ENCODE data around the gene STRN3. TPM values are rescaled to one million over a fixed set of nuclear protein-coding genes. Genes with fewer than 3 reads are reported as not detected.
"Not testable (repeated sequence)": the region's sequence is repeated elsewhere in the genome, so short reads cannot be mapped to it uniquely, and the experiment has no call there.

Gene STRN3
- total RNA-seq, 1 donor from 2014 or later, result 58.1 TPM

- TF ChIP-seq CTCF (IDR thresholded peaks at IDR 0.05; ENCODE audit: unreplicated experiment), result peak; percentile 34
- H3K27me3 Mint-ChIP-seq (ENCODE audit: low read depth); H3K9me3 Mint-ChIP-seq; H3K4me1 Mint-ChIP-seq; H3K4me3 Mint-ChIP-seq; H3K27ac Mint-ChIP-seq; DNase-seq (ENCODE audit: low spot score in 2 of 2, unreplicated experiment in 2 of 2); H3K36me3 Mint-ChIP-seq: not testable (repeated sequence)
Observed at GRCh38 chr14:30980106-30980704, 46.0 kb downstream of the STRN3 start.

GRCh38 chr14:30977752-30978151, 48.4 kb downstream of the STRN3 start:
- no peak for DNase-seq (ENCODE audit: low spot score in 2 of 2, unreplicated experiment in 2 of 2)
- H3K27ac Mint-ChIP-seq, result no peak overlapping the region
- TF ChIP-seq CTCF (IDR thresholded peaks at IDR 0.05; ENCODE audit: unreplicated experiment), result no peak
- H3K9me3 Mint-ChIP-seq, result no peaks in the 10 kb centered on the region
- peaks cover 9% of the 10 kb centered on the region for H3K36me3 Mint-ChIP-seq
- H3K27me3 Mint-ChIP-seq (ENCODE audit: low read depth), result no peaks in the 10 kb centered on the region
- peaks cover 11% of the 10 kb centered on the region for H3K4me1 Mint-ChIP-seq
- H3K4me3 Mint-ChIP-seq, result no peak overlapping the region

GRCh38 chr14:30974628-30975027, 51.6 kb downstream of the STRN3 start:
- DNase-seq (ENCODE audit: low spot score in 2 of 2, unreplicated experiment in 2 of 2), result no peak
- Mint-ChIP-seq H3K36me3 (peaks cover 9% of the 10 kb centered on the region), H3K9me3 (peaks cover 3% of the 10 kb centered on the region), H3K27ac (no peak overlapping the region), H3K4me1 (peaks cover 11% of the 10 kb centered on the region), H3K27me3 (ENCODE audit: low read depth) (no peaks in the 10 kb centered on the region), H3K4me3 (no peak overlapping the region)
- no peak for TF ChIP-seq CTCF (IDR thresholded peaks at IDR 0.05; ENCODE audit: unreplicated experiment)

GRCh38 chr14:30972882-30973582, 53.1 kb downstream of the STRN3 start:
- Mint-ChIP-seq H3K27ac (peak overlapping the region; percentile 59), H3K27me3 (ENCODE audit: low read depth) (no peaks in the 10 kb centered on the region), H3K4me1 (peaks cover 11% of the 10 kb centered on the region), H3K4me3 (no peak overlapping the region), H3K36me3 (peaks cover 11% of the 10 kb centered on the region), H3K9me3 (peaks cover 3% of the 10 kb centered on the region)
- DNase-seq (ENCODE audit: low spot score in 2 of 2, unreplicated experiment in 2 of 2), result no peak
- TF ChIP-seq CTCF (IDR thresholded peaks at IDR 0.05; ENCODE audit: unreplicated experiment), result no peak

- H3K27ac Mint-ChIP-seq; H3K4me3 Mint-ChIP-seq; H3K27me3 Mint-ChIP-seq (ENCODE audit: low read depth); DNase-seq (ENCODE audit: low spot score in 2 of 2, unreplicated experiment in 2 of 2); H3K9me3 Mint-ChIP-seq: not testable (repeated sequence)
- H3K36me3 Mint-ChIP-seq, result peaks cover 14% of the 10 kb centered on the region
- peaks cover 11% of the 10 kb centered on the region for H3K4me1 Mint-ChIP-seq
Observed at GRCh38 chr14:30972036-30972732, 54.0 kb downstream of the STRN3 start.

DNA sequence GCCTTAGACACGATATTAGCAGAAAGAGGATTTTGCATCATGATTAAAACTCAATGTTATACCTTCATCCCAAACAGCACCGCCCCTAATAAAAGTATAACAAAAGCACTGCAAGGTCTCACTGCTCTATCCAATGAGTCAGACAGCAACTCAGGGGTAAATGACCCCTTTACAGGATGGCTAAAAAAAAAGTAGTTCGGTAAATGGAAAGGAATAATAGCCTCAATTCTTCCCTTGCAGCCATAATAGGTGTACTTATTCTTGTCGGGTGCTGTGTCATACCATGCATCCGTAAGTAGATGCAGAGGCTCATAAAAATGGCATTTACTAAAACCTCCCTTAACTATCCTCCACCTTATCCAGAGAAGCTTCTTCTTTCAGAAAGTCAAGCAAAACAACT, 54.6 kb downstream of the STRN3 start:
- no peak for DNase-seq (ENCODE audit: low spot score in 2 of 2, unreplicated experiment in 2 of 2)
- Mint-ChIP-seq H3K27me3 (ENCODE audit: low read depth) (no peaks in the 10 kb centered on the region), H3K4me1 (peaks cover 11% of the 10 kb centered on the region), H3K36me3 (peaks cover 18% of the 10 kb centered on the region), H3K9me3 (peaks cover 9% of the 10 kb centered on the region), H3K27ac (no peak overlapping the region), H3K4me3 (no peak overlapping the region)
- no peak for TF ChIP-seq CTCF (IDR thresholded peaks at IDR 0.05; ENCODE audit: unreplicated experiment)

DNA sequence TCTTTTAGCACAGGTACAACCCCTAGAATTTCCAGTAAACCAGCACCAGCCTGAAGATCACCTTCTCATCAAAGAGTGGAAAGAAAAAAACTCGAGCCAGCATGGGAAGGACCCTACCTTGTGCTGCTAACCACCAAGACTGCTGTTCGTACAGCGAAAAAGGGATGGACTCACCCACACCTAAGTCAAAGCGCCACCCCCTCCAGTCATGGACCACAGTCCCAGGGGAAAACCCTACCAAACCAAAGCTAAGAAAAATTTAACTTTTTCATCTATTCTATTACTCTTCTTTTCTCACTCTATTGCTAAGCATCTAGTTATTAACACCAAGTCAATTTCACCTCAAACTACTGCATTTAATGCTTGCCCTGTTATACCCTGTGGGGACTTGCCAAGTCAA, 56.4 kb downstream of the STRN3 start:
- H3K27ac Mint-ChIP-seq, result peak overlapping the region; percentile 13
- DNase-seq (ENCODE audit: low spot score in 2 of 2, unreplicated experiment in 2 of 2); H3K4me1 Mint-ChIP-seq; H3K4me3 Mint-ChIP-seq; H3K27me3 Mint-ChIP-seq (ENCODE audit: low read depth): not testable (repeated sequence)
- H3K9me3 Mint-ChIP-seq, result peaks cover 23% of the 10 kb centered on the region
- peaks cover 27% of the 10 kb centered on the region for H3K36me3 Mint-ChIP-seq

DNA sequence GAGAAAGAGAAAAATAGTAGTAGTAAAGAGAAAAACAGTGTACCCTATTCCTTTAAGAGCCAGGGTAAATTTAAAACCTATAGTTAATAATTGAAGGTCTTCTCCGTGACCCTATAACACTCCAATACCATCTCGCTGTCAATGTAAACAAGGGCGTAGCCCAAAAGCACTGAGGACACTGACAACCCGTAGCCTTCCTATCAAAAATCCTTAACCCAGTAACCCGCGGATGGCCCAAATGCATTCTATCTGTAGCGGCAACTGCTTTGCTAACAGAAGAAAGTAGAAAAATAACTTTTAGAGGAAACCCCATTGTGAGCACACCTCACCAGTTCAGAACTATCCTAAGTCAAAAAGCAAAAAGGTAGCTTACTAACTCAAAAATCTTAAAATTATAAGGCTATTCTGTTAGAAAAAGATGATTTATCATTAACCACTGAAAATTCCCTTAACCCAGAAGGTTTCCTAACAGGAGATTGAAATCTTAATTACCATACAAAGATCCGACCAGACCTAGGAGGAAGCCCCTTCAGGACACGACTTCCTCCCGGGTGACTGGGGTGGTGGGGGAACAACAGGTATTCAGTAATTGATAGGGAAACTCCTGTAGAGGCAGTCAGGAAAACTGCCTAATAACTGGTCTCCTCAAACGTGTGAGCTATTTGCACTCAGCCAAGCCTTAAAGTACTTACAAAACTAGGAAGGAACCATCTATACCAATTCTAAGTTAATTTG, 58.6 kb downstream of the STRN3 start:
- H3K4me1 Mint-ChIP-seq; H3K27ac Mint-ChIP-seq; H3K27me3 Mint-ChIP-seq (ENCODE audit: low read depth); DNase-seq (ENCODE audit: low spot score in 2 of 2, unreplicated experiment in 2 of 2); H3K4me3 Mint-ChIP-seq: not testable (repeated sequence)
- H3K36me3 Mint-ChIP-seq, result peaks cover 37% of the 10 kb centered on the region
- peaks cover 28% of the 10 kb centered on the region for H3K9me3 Mint-ChIP-seq

Data from mesothelial cell of epicardium (in vitro differentiated cells).